ENCODE data around the gene TNRC6C.

- TF ChIP-seq CTCF (IDR thresholded peaks at IDR 0.05): no peak
- no peak for TF ChIP-seq POLR2A (IDR thresholded peaks at IDR 0.05)
Measured at GRCh38 chr17:78027121-78027520, 68.6 kb downstream of the TNRC6C start.
